GM12891 (cell line): ENCODE data around the gene PRPSAP1.

ENCODE experiments used
- POLR2A ChIP-seq: IDR thresholded peaks from 2 replicates; pipeline ENCODE4 v1.6.1; 2011; ENCODE audit warnings: low read depth, low read length, control low read depth
- POLR2AphosphoS5 ChIP-seq: IDR thresholded peaks from 2 replicates; pipeline ENCODE4 v1.6.1; 2011; ENCODE audit warnings: low read depth, low read length, control low read depth
- POU2F2 ChIP-seq: IDR thresholded peaks from 2 replicates; pipeline ENCODE4 v1.6.1; 2011; ENCODE audit warnings: low read depth, mild to moderate bottlenecking, control low read depth, low read length, moderate library complexity
- SPI1 ChIP-seq: IDR thresholded peaks from 2 replicates; pipeline ENCODE4 v1.6.1; 2011; ENCODE audit warnings: low read depth, low read length, control low read depth
- TAF1 ChIP-seq: IDR thresholded peaks from 2 replicates; pipeline ENCODE4 v1.6.1; 2011; ENCODE audit warnings: low read depth, low read length, control low read depth

DNA sequence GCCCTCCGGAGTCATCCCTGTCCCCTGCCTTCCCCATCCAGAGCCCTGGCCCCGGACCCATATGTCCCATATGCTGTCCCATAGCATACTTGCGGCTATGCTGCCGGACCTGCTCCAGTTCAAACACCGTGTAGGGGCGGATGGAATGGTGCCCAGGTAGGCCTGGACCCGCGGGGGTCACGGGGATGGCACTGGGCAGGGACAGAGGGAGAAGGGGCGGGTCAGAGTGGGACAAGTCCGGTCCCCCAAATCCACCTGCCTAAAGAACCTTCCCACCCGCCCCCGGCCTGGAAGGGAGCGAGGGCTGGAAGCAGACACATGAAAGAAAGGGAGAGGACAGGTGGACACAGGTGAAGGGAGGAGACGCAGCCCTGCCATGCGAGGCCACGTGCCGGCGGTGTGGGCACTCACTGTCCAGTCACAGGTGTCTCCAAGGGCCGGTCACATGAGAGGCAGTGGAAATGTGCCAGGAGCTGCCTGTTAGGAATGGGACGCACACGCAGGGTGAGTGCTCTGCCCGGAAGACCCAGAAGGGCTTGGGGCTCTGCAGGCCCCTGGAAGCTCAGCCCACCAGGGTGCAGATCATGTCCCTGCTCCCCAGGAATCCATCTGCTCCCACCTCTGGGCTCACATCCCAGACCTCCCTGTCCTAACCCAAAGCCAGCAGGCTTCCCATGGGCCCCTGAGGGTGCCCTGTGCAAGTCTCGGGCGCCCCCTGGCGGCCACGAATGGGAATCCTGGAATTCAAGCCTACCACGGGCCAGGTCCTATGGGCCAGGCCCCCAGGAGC lies 74.6 kb downstream of the PRPSAP1 start:
- TF ChIP-seq POLR2A (no peak), POLR2AphosphoS5 (no peak), POU2F2 (no peak), SPI1 (no peak), TAF1 (no peak)
